Heart left ventricle (tissue), 16 donors: ENCODE data around the gene RNU7-1. TPM values are rescaled to one million over a fixed set of nuclear protein-coding genes. Genes with fewer than 3 reads are reported as not detected.

Experiments
- ATAC-seq, 4 donors: fragments of 200-7000 bp; cut with Tn5 transposase; one replicate each; pipeline ENCODE4 v1.9.1; 2020 to 2022; ENCODE audit warnings: moderate library complexity in 4 of 4, mild to moderate bottlenecking in 3 of 4, moderate number of reproducible peaks in 1 of 4
- DNase-seq, 5 donors: peaks; one replicate each; pipeline ENCODE4 v3.0.0-alpha.2; 2020
- H3K27ac ChIP-seq, 12 donors: fragments of 200-600 bp; sonication (generic) in 4 of 12; one replicate each; pipeline versions ENCODE4 v1.5.0 to v1.8.0; 2016 to 2022; ENCODE audit warnings: mild to moderate bottlenecking in 2 of 12
- H3K27me3 ChIP-seq, 9 donors: fragments of 200-600 bp; sonication (generic) in 2 of 9; one replicate each; pipeline versions ENCODE4 v1.5.1 to v1.8.0; 2016 to 2022; ENCODE audit warnings: mild to moderate bottlenecking in 3 of 9
- H3K36me3 ChIP-seq, 9 donors: fragments of 200-600 bp; sonication (generic) in 2 of 9; one replicate each; pipeline versions ENCODE4 v1.5.0 to v1.8.0; 2018 to 2022; ENCODE audit warnings: mild to moderate bottlenecking in 2 of 9
- H3K4me1 ChIP-seq, 12 donors: fragments of 200-600 bp; sonication (generic) in 4 of 12; one replicate each; pipeline versions ENCODE4 v1.5.0 to v1.8.0; 2016 to 2022; ENCODE audit warnings: mild to moderate bottlenecking in 3 of 12
- H3K4me3 ChIP-seq, 12 donors: fragments of 200-600 bp; sonication (generic) in 4 of 12; one replicate each; pipeline versions ENCODE4 v1.5.0 to v1.8.0; 2017 to 2022; ENCODE audit warnings: mild to moderate bottlenecking in 9 of 12, moderate library complexity in 4 of 12
- H3K9me3 ChIP-seq, 12 donors: fragments of 200-600 bp; sonication (generic) in 4 of 12; one replicate each; pipeline versions ENCODE4 v1.5.0 to v1.8.0; 2016 to 2022; ENCODE audit warnings: mild to moderate bottlenecking in 1 of 12
- POLR2A ChIP-seq, 2 donors: fragments of 450-650 bp; IDR thresholded peaks; one replicate each; pipeline ENCODE4 v1.6.1; 2017; ENCODE audit warnings: antibody characterized with exemption in 2 of 2, mild to moderate bottlenecking in 2 of 2, moderate library complexity in 2 of 2
- WGBS, 4 donors: extraction: QIAGEN DNeasy Blood & Tissue Kit in 2 of 4; methylation state at CpG; one replicate each; pipeline versions ENCODE4 v1.1.5 to v1.1.7; 2013 to 2018; 5-methylcytosine and 5-hydroxymethylcytosine counted together
- intact Hi-C, 10 donors: fragments of 100-400 bp; cut with DNase I; formaldehyde crosslinking; loops; one replicate each; pipeline versions ENCODE4 v1.11.1 to v1.14.2; 2022
- polyA plus RNA-seq, 2 donors: library from polyadenylated mRNA; stranded (reverse); fragments of 200-250 nt; gene quantifications; one replicate each; pipeline ENCODE4 v1.2.3, GENCODE V29; 2013
- total RNA-seq, 9 donors: library from RNA; depleted of rRNA in 2 of 9; stranded (reverse); fragments of >200 nt in 2 of 9; fragmentation: NEBNext Ultra II Directional in 3 of 9; extraction: Animal tissue kit (Norgen Biotek cat#: 25700) in 3 of 9; gene quantifications; one replicate each; pipeline versions ENCODE4 v1.1.0 to v1.2.4, GENCODE V29; 2016 to 2023
- TF ChIP-seq, protein P1 (sequence below), 12 donors: fragments of 200-600 bp; sonication (generic) in 4 of 12; IDR thresholded peaks; one replicate each; pipeline versions ENCODE4 v1.5.0 to v1.8.0; 2018 to 2022; ENCODE audit warnings: antibody characterized with exemption in 12 of 12, mild to moderate bottlenecking in 5 of 12
- donor health status: ischemic (EF 13 %, LVEDD 7.1; RV severe dilation, severe dysfunction).
- donor health status: healthy with polysubstance abuse.
- donor health status: DM: no; HTN: yes; CAD: no.
- donor health status: DM: no; HTN: no; CAD: no.
- donor health status: ischemic (EF 25% LVEDD 6.9; RV normal size, moderate dysfunction).
- donor health status: ischemic (EF 25% LVEDD 5.7; RV mildly dilated, moderate dysfunction).
- donor health status: healthy.
- donor health status: DM: yes; HTN: yes; CAD: no.
- donor health status: ischemic (EF 35%, LVEDD 5.7; RV mildly dilated, moderate dysfunction).
- donor health status: nonischemic (EF 11% LVEDD 7.7; RV severe dilation, severe dysfunction).
- donor health status: DM: yes; HTN: yes; CAD: no.
- donor health status: PGD.
- donor health status: ischemic (EF 29% LVEDD 5.4; RV normal size, mild dysfunction).
- donor health status: nonischemic (EF 23%, LVEDD 6.1; RV moderate dilation, normal function).

Gene RNU7-1
- total and polyA plus RNA-seq, 11 donors = not detected

- ATAC-seq (peak in 1 of 4 donors; percentile 0), DNase-seq (peak in 1 of 5 donors; percentile 79)
- H3K4me1 ChIP-seq = peaks cover 0 to 78% (median 30%) of the 10 kb centered on the region in 12 donors
- peaks cover 0 to 28% (median 19%) of the 10 kb centered on the region in 9 donors for H3K36me3 ChIP-seq
- no peaks in the 10 kb centered on the region for H3K9me3 ChIP-seq
- 34 to 57% (median 42%) methylated on average over 28 to 32 of the region's 32 CpGs for WGBS, 4 donors
- intact Hi-C loops = loop anchor here in 7 of 10 donors (5.0 to 10.0 kb wide), 4 partner anchors 146 to 166 kb away; partner anchors contain the start of genes C1R (in 5 of the 7) and C1RL (in 1 of the 7)
- peak overlapping the region in 9 of 12 donors; percentile 7 to 99 (median 24) for H3K27ac ChIP-seq
- no peak for TF ChIP-seq POLR2A (IDR thresholded peaks at IDR 0.05)
- no peaks in the 10 kb centered on the region for H3K27me3 ChIP-seq
- H3K4me3 ChIP-seq = peak overlapping the region in 9 of 12 donors; percentile 10 to 77 (median 26)
Observed at GRCh38 chr12:6946033-6946919, 2.7 kb downstream of the RNU7-1 start.

DNA sequence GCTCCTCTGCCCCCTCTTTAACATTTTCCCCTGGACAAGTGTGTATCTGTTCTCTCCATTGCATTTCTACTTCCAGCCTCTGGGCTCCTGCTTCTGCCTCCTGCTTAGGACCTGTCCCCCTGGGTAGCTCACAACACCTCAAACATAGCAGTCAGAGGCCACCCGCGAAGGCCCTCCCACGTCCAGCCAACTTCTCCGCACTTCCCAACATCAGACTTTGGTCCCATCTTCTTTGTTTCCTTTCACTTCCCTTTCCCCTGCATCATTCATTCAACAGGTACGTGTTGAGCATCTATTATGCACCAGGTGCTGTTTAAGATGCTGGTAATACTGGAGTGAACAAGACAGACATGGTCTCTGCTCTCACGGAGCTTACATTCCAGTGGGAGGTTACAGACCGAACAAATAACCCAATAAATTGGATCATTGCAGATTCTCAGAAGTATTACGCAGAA lies 3.3 kb downstream of the RNU7-1 start:
- H3K27me3 ChIP-seq = no peaks in the 10 kb centered on the region
- peaks cover 0 to 21% (median 13%) of the 10 kb centered on the region in 9 donors for H3K36me3 ChIP-seq
- intact Hi-C loops = loop anchor here in 7 of 10 donors (5.0 to 10.0 kb wide), 4 partner anchors 145 to 165 kb away; partner anchors contain the start of genes C1R (in 5 of the 7) and C1RL (in 1 of the 7)
- H3K9me3 ChIP-seq = no peaks in the 10 kb centered on the region
- peak overlapping the region in 7 of 12 donors; percentile 10 to 77 (median 26) for H3K4me3 ChIP-seq
- TF ChIP-seq, protein P1, sequence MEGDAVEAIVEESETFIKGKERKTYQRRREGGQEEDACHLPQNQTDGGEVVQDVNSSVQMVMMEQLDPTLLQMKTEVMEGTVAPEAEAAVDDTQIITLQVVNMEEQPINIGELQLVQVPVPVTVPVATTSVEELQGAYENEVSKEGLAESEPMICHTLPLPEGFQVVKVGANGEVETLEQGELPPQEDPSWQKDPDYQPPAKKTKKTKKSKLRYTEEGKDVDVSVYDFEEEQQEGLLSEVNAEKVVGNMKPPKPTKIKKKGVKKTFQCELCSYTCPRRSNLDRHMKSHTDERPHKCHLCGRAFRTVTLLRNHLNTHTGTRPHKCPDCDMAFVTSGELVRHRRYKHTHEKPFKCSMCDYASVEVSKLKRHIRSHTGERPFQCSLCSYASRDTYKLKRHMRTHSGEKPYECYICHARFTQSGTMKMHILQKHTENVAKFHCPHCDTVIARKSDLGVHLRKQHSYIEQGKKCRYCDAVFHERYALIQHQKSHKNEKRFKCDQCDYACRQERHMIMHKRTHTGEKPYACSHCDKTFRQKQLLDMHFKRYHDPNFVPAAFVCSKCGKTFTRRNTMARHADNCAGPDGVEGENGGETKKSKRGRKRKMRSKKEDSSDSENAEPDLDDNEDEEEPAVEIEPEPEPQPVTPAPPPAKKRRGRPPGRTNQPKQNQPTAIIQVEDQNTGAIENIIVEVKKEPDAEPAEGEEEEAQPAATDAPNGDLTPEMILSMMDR (IDR thresholded peaks at IDR 0.05) = no peak
- TF ChIP-seq POLR2A (IDR thresholded peaks at IDR 0.05) = no peak
- no peak for DNase-seq
- no peak for ATAC-seq
- WGBS, 4 donors = 77 to 79% (median 78%) methylated on average over 8 of the region's 8 CpGs
- H3K27ac ChIP-seq = peak overlapping the region in 4 of 12 donors; percentile 7 to 99 (median 56)
- H3K4me1 ChIP-seq = peaks cover 0 to 78% (median 27%) of the 10 kb centered on the region in 12 donors

DNA sequence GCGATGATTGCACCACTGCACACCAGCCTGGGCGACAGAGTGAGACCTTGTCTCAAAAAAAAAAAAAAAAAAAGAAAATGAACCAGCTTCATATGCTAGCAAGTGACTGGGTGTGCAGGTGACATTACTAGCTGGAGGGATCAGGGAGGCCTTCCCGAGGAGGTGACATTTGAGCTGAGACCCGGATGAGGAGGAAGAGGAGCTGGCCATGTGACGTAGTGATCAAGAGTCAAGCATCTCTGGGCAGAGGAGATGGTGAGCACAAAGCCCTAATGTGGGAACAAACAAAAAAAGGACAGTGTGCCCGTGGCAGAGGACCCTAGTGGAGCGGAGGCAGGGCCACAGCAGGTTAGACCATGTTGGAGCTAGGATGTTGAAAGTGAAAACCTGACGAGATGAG lies 4.0 kb downstream of the RNU7-1 start:
- Histone ChIP-seq H3K36me3 (peaks cover 0 to 21% (median 13%) of the 10 kb centered on the region in 9 donors), H3K4me3 (no peak overlapping the region), H3K27ac (peak overlapping the region in 1 of 12 donors; percentile 96), H3K27me3 (no peaks in the 10 kb centered on the region), H3K9me3 (no peaks in the 10 kb centered on the region), H3K4me1 (peaks cover 0 to 75% (median 27%) of the 10 kb centered on the region in 12 donors)
- WGBS, 4 donors = 89 to 91% (median 89%) methylated on average over 8 of the region's 8 CpGs
- ATAC-seq (no peak), DNase-seq (no peak)
- intact Hi-C loops = loop anchor here in 7 of 10 donors (5.0 to 10.0 kb wide), 4 partner anchors 145 to 165 kb away; partner anchors contain the start of genes C1R (in 5 of the 7) and C1RL (in 1 of the 7)
- TF ChIP-seq, protein P1 (IDR thresholded peaks at IDR 0.05) = no peak
- TF ChIP-seq POLR2A (IDR thresholded peaks at IDR 0.05) = no peak

DNA sequence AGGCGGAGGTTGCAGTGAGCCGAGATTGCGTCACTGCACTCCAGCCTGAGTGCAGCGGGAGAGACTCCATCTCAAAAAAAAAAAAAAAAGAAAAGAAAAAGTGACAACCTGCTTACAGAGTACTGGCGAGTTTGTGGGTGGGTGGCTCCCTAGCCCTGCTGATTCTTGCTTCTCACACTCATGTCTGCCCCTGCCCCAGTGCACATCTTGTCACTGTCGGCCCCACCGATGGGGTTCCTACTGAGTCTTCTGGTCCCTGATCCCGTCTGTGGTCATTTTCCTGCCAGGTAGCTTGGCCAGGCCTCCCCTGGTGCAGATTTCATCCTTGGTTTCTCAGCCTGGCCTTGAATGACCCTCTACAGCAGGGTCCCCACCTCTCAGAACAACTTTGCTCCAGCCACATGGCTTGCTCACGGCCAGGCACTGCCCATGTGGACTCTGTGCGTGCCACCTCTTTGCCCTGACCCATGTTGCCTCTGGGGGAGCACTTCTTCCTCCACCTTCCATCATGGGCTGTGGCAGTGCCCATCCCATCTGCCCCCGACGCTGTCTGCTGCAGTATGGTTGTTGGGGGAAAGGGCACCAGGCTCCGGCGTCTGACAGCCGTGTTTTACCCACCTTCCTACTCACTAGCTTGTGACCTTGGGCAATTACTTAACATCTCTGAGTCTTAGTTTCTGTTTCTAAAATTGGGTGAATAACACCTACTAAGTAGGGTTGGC lies 5.4 kb downstream of the RNU7-1 start:
- Histone ChIP-seq H3K36me3 (peaks cover 0 to 21% (median 13%) of the 10 kb centered on the region in 9 donors), H3K4me3 (peak overlapping the region in 1 of 12 donors; percentile 15), H3K27ac (peak overlapping the region in 1 of 12 donors; percentile 97), H3K27me3 (no peaks in the 10 kb centered on the region), H3K9me3 (no peaks in the 10 kb centered on the region), H3K4me1 (peaks cover 0 to 73% (median 28%) of the 10 kb centered on the region in 12 donors)
- intact Hi-C loops = loop anchor here in 7 of 10 donors (5.0 to 10.0 kb wide), 4 partner anchors 143 to 163 kb away; partner anchors contain the start of genes C1R (in 5 of the 7) and C1RL (in 1 of the 7)
- no peak for TF ChIP-seq POLR2A (IDR thresholded peaks at IDR 0.05)
- TF ChIP-seq, protein P1 (IDR thresholded peaks at IDR 0.05) = no peak
- peak in 2 of 5 donors; percentile 15 to 45 for DNase-seq
- WGBS, 4 donors = 86 to 90% (median 88%) methylated on average over 15 of the region's 15 CpGs
- ATAC-seq = no peak
